HepG2 (cell line): ENCODE measurements around the gene C1orf159. TPM values are rescaled to one million over a fixed set of nuclear protein-coding genes. Genes with fewer than 3 reads are reported as not detected.

ENCODE experiments used
- ATAC-seq: fragments of 200-7000 bp; cut with Tn5 transposase; 3 replicates; pipeline ENCODE4 v1.9.1; 2020; ENCODE audit warnings: mild to moderate bottlenecking, moderate library complexity
- BruUV-seq: library from RNA; stranded (reverse); fragments of 400-500 nt; replicated peaks from 2 replicates; lab custom pipeline; 2021; lab: Mats Ljungman, UMichigan
- CTCF ChIA-PET: fragments of 300-600 bp; formaldehyde crosslinking; extraction: SDS; loops from one replicate; lab custom pipeline; 2021; ENCODE audit warnings: low total read pairs, inconsistent platforms, low intra/inter-chr PET ratio; lab: Yijun Ruan, JAX
- POLR2A ChIA-PET: fragments of 350-600 bp; sonication (Branson Sonifier 250); formaldehyde crosslinking; loops from one replicate; lab custom pipeline; 2020; ENCODE audit warnings: antibody characterized with exemption, inconsistent platforms; lab: Yijun Ruan, JAX
- DNase-seq: peaks from one replicate; pipeline ENCODE4 v3.0.0-alpha.2; 2015; ENCODE audit warnings: low spot score
- FAIRE-seq: peaks from 3 replicates; lab custom pipeline; 2011; peaks lifted over from hg19 to GRCh38; lab: Jason Lieb, UNC
- H2AFZ ChIP-seq: one replicate; pipeline ENCODE4 v1.6.1; 2011; ENCODE audit warnings: low read length, inconsistent platforms
- H3K27ac ChIP-seq: fragments of 300-600 bp; 3 replicates; pipeline ENCODE4 v1.8.0; 2011; ENCODE audit warnings: mixed run types, mild to moderate bottlenecking, mixed read lengths, low read length, inconsistent platforms; ENCODE audit not compliant: insufficient read depth; ENCODE audit errors: extremely low read length
- H3K27me3 ChIP-seq, 2 experiments: fragments of 200-600 bp in 1 of 2; 2 replicates in 1 of 2; 3 replicates in 1 of 2; pipeline versions ENCODE4 v1.6.0 to v1.8.0; 2011; ENCODE audit warnings: low read length in 2 of 2, mild to moderate bottlenecking in 2 of 2, moderate library complexity in 2 of 2, inconsistent platforms in 1 of 2; ENCODE audit not compliant: insufficient read depth in 2 of 2, control insufficient read depth in 1 of 2
- H3K36me3 ChIP-seq, 2 experiments: fragments of 200-600 bp in 1 of 2; replicated peaks in 1 of 2; 2 replicates in 1 of 2; 3 replicates in 1 of 2; pipeline versions ENCODE4 v1.5.1 to v1.8.0; 2011; ENCODE audit warnings: low read length in 2 of 2, inconsistent platforms in 1 of 2; ENCODE audit not compliant: insufficient read depth in 2 of 2, control insufficient read depth in 1 of 2
- H3K4me1 ChIP-seq: 2 replicates; pipeline ENCODE4 v1.5.1; 2012; ENCODE audit warnings: low read length, inconsistent platforms; ENCODE audit not compliant: insufficient read depth
- H3K4me2 ChIP-seq: 2 replicates; pipeline ENCODE4 v1.6.0; 2011; ENCODE audit warnings: low read depth, low read length, inconsistent platforms
- H3K4me3 ChIP-seq, 3 experiments: fragments of 200-600 bp in 1 of 3; sonication (generic), shearing (Covaris generic) in 1 of 3; replicated peaks in 1 of 3; 2 replicates each; pipeline ENCODE4 v1.5.1; 2011 to 2016; ENCODE audit warnings: low read length in 3 of 3, inconsistent platforms in 2 of 3, low read depth in 2 of 3, mild to moderate bottlenecking in 2 of 3, control low read depth in 1 of 3, mixed read lengths in 1 of 3; ENCODE audit not compliant: insufficient read depth in 1 of 3
- H3K79me2 ChIP-seq: one replicate; pipeline ENCODE4 v1.6.1; 2011; ENCODE audit warnings: low read length, inconsistent platforms; ENCODE audit not compliant: insufficient read depth
- H3K9ac ChIP-seq: 2 replicates; pipeline ENCODE4 v1.6.0; 2011; ENCODE audit warnings: mild to moderate bottlenecking, low read depth, low read length, inconsistent platforms; ENCODE audit not compliant: insufficient read depth
- H3K9me3 ChIP-seq: 2 replicates; pipeline ENCODE4 v1.5.1; 2012; ENCODE audit warnings: mild to moderate bottlenecking, low read length
- H4K20me1 ChIP-seq: 2 replicates; pipeline ENCODE4 v1.6.0; 2011; ENCODE audit warnings: inconsistent platforms, mild to moderate bottlenecking, low read length, moderate library complexity; ENCODE audit not compliant: insufficient read depth
- ELF3 ChIP-seq: IDR thresholded peaks from 2 replicates; pipeline ENCODE4 v1.6.1; 2016; ENCODE audit warnings: missing genetic modification reagents, missing compliant biosample characterization
- ETV5 ChIP-seq: IDR thresholded peaks from 2 replicates; pipeline ENCODE4 v1.6.1; 2018; ENCODE audit warnings: missing biosample characterization, missing genetic modification reagents, inconsistent platforms, borderline replicate concordance
- NR2F6 ChIP-seq, 2 experiments: IDR thresholded peaks; 2 replicates each; pipeline ENCODE4 v1.6.1; 2016; ENCODE audit warnings: antibody characterized with exemption in 1 of 2, mild to moderate bottlenecking in 1 of 2
- PATZ1 ChIP-seq: sonication (generic); formaldehyde crosslinking; IDR thresholded peaks from 2 replicates; pipeline ENCODE4 v1.4.0; 2020; ENCODE audit warnings: missing genetic modification reagents
- RBFOX2 ChIP-seq: fragments of 200-400 bp; formaldehyde crosslinking; IDR thresholded peaks from 2 replicates; pipeline ENCODE4 v1.6.1; 2017; ENCODE audit warnings: low read depth, mild to moderate bottlenecking, low read length
- RXRB ChIP-seq: IDR thresholded peaks from 2 replicates; pipeline ENCODE4 v1.6.1; 2016; ENCODE audit warnings: borderline replicate concordance, missing genetic modification reagents, missing compliant biosample characterization
- SATB2 ChIP-seq: sonication (generic); formaldehyde crosslinking; IDR thresholded peaks from 2 replicates; pipeline ENCODE4 v1.5.0; 2020; ENCODE audit warnings: missing genetic modification reagents
- TAF15 ChIP-seq: fragments of 200-400 bp; formaldehyde crosslinking; IDR thresholded peaks from one replicate; pipeline ENCODE4 v1.6.1; 2018; ENCODE audit warnings: mild to moderate bottlenecking, low read depth, low read length; ENCODE audit not compliant: poor library complexity, severe bottlenecking
- UBTF ChIP-seq: sonication (generic); formaldehyde crosslinking; IDR thresholded peaks from 2 replicates; pipeline ENCODE4 v1.4.0; 2020; ENCODE audit warnings: mild to moderate bottlenecking, missing genetic modification reagents
- ZFY ChIP-seq: sonication (generic); formaldehyde crosslinking; IDR thresholded peaks from 2 replicates; pipeline ENCODE4 v1.4.0; 2020; ENCODE audit warnings: missing genetic modification reagents
- ZNF772 ChIP-seq: sonication (generic); formaldehyde crosslinking; IDR thresholded peaks from 2 replicates; pipeline ENCODE4 v1.5.0; 2020; ENCODE audit warnings: mild to moderate bottlenecking, missing genetic modification reagents
- WGBS: methylation state at CpG from one replicate; pipeline ENCODE4 v1.1.6; 2017; ENCODE audit warnings: low lambda C conversion rate; 5-methylcytosine and 5-hydroxymethylcytosine counted together
- in situ Hi-C: cut with HindIII; loops from 2 replicates; pipeline ENCODE4 v1.10.0; 2017; ENCODE audit warnings: low pct_unique_long_range_greater_than_20kb; ENCODE audit not compliant: extremely low pct_ligation_motif_present
- intact Hi-C: fragments of 100-400 bp; cut with micrococcal nuclease; formaldehyde crosslinking; loops from one replicate; pipeline ENCODE4 v1.10.0; 2022; ENCODE audit not compliant: unreplicated experiment
- polyA plus RNA-seq, 8 experiments: library from polyadenylated mRNA; depleted of rRNA in 3 of 8; stranded (reverse) in 7 of 8; unstranded in 1 of 8; fragments of >200 nt; fragmentation: Illumina TruSeq in 4 of 8; extraction: Trizol in 4 of 8; gene quantifications; 2 replicates each; pipeline versions ENCODE4 v1.2.1 to v1.2.3, GENCODE V29; 2011 to 2016; ENCODE audit warnings: low read depth in 4 of 8, missing spikeins in 1 of 8, mixed read lengths in 1 of 8; ENCODE audit not compliant: insufficient read depth in 1 of 8
- total RNA-seq, 5 experiments: library from RNA; depleted of rRNA; stranded (reverse); fragments of >200 nt; fragmentation: Illumina TruSeq; extraction: Trizol; gene quantifications; 2 replicates each; pipeline ENCODE4 v1.2.3, GENCODE V29; 2016; ENCODE audit warnings: low read depth in 1 of 5

Gene C1orf159
- total and polyA plus RNA-seq, 2 of the 13 experiments (the other 11 are each of a cell fraction or from before 2014, with no cell fraction given), result 3.8 to 6.7 TPM

GRCh38 chr1:1134300-1134970, 18.5 kb upstream of the C1orf159 start:
- TF ChIP-seq RBFOX2 (0 out of 2 replicates have a peak, but pooled peaks have one; percentile 22), SATB2 (CRISPR knock-in tag) (no peak), TAF15 (no peak)
- TF ChIP-seq, all 625 proteins: peak for 1
- FAIRE-seq (no peak), DNase-seq (no peak), ATAC-seq (no peak)
- Histone ChIP-seq H3K27me3 (no peaks in the 10 kb centered on the region), H4K20me1 (no peaks in the 10 kb centered on the region), H3K27ac (no peak overlapping the region), H2AFZ (no peak overlapping the region), H3K4me1 (peaks cover 55% of the 10 kb centered on the region), H3K4me3 (no peak overlapping the region), H3K79me2 (no peaks in the 10 kb centered on the region), H3K4me2 (no peak overlapping the region), H3K9me3 (no peaks in the 10 kb centered on the region), H3K9ac (no peak overlapping the region), H3K36me3 (no peaks in the 10 kb centered on the region)
- ChIA-PET POLR2A (interaction anchor here (1.0 kb wide), 1 partner anchor 9 kb away, joined by 4 read pairs; no protein-coding TSS in a partner anchor), CTCF (no interaction called here)
- intact Hi-C loops (no loop called here), in situ Hi-C loops (no loop called here)
- no TSS peak for BruUV-seq
- WGBS, result 91% methylated on average over 1 of the region's 28 CpGs

- 52% methylated on average over 17 of the region's 32 CpGs for WGBS
- H3K4me2 ChIP-seq, result peak overlapping the region; percentile 64
- H3K27ac ChIP-seq, result peak overlapping the region; percentile 3
- BruUV-seq, result no TSS peak
- intact Hi-C loops (no loop called here), in situ Hi-C loops (no loop called here)
- no peaks in the 10 kb centered on the region for H3K9me3 ChIP-seq
- DNase-seq (no peak), FAIRE-seq (no peak), ATAC-seq (peak; percentile 45)
- no peaks in the 10 kb centered on the region for H3K36me3 ChIP-seq
- no peaks in the 10 kb centered on the region for H3K27me3 ChIP-seq
- no peak overlapping the region for H3K9ac ChIP-seq
- ChIA-PET CTCF (no interaction called here), POLR2A (interaction anchor here (1.0 kb wide), 3 partner anchors 8 to 105 kb away, joined by 3 to 4 read pairs (median 3); no protein-coding TSS in a partner anchor)
- peaks cover 61% of the 10 kb centered on the region for H3K4me1 ChIP-seq
- H3K4me3 ChIP-seq, result peak overlapping the region in 2 of 3 experiments; percentile 20 to 33; a peak in 3 of 6 replicates
- H2AFZ ChIP-seq, result no peak overlapping the region
- no peaks in the 10 kb centered on the region for H4K20me1 ChIP-seq
- H3K79me2 ChIP-seq, result peaks cover 2% of the 10 kb centered on the region
- peak; percentile 34; the same call in 1 of the 2 replicates for TF ChIP-seq PATZ1 (CRISPR knock-in tag)
- peak; percentile 41; the same call in 1 of the 2 replicates for TF ChIP-seq UBTF (CRISPR knock-in tag)
- TF ChIP-seq NR2F6 (IDR thresholded peaks at IDR 0.05), result no peak
- peak; percentile 33; the same call in 1 of the 2 replicates for TF ChIP-seq NR2F6 (CRISPR knock-in tag; IDR thresholded peaks at IDR 0.05)
- TF ChIP-seq RXRB (CRISPR knock-in tag), result 0 out of 2 replicates have a peak, but pooled peaks have one; percentile 3
- TF ChIP-seq ZFY (CRISPR knock-in tag), result peak; percentile 31; the same call in 1 of the 2 replicates
- TF ChIP-seq ELF3, result 0 out of 2 replicates have a peak, but pooled peaks have one; percentile 38
- TF ChIP-seq ETV5 (CRISPR knock-in tag), result peak; percentile 14; the same call in 1 of the 2 replicates
- 0 out of 2 replicates have a peak, but pooled peaks have one; percentile 35 for TF ChIP-seq ZNF772 (CRISPR knock-in tag)
Measured at GRCh38 chr1:1132956-1133750, 17.3 kb upstream of the C1orf159 start.
